Activated naive CD8-positive, alpha-beta T cell treated with anti-CD3 and anti-CD28 coated beads, Interleukin-2, amount 50 U/mL, for 24 hours (primary cell): ENCODE data around the gene DDAH1.
"Not testable (repeated sequence)": the region's sequence is repeated elsewhere in the genome, so short reads cannot be mapped to it uniquely, and the experiment has no call there.

Source experiments
- ATAC-seq: fragments of 150-1000 bp; cut with Tn5 transposase; one replicate; pipeline ENCODE4 v1.10.0; 2021
- DNase-seq: peaks from one replicate; pipeline ENCODE4 v3.0.0; 2021
- H3K27ac Mint-ChIP-seq: one replicate; pipeline ENCODE4 v1.8.0; 2021; ENCODE audit warnings: mild to moderate bottlenecking, mixed read lengths
- H3K27me3 Mint-ChIP-seq: one replicate; pipeline ENCODE4 v1.8.0; 2021; ENCODE audit warnings: mixed read lengths
- H3K36me3 Mint-ChIP-seq: one replicate; pipeline ENCODE4 v1.8.0; 2021; ENCODE audit warnings: low read depth, mixed read lengths
- H3K4me1 Mint-ChIP-seq: one replicate; pipeline ENCODE4 v1.8.0; 2021; ENCODE audit warnings: mixed read lengths
- H3K4me3 Mint-ChIP-seq: one replicate; pipeline ENCODE4 v1.8.0; 2021; ENCODE audit warnings: mild to moderate bottlenecking, moderate library complexity, mixed read lengths
- H3K9me3 Mint-ChIP-seq: one replicate; pipeline ENCODE4 v1.8.0; 2021; ENCODE audit warnings: mixed read lengths

DDAH1 gene

GRCh38 chr1:85356130-85356529 lies 108.8 kb downstream of the DDAH1 start:
- DNase-seq (no peak), ATAC-seq (no peak)
- Mint-ChIP-seq H3K27me3 (no peaks in the 10 kb centered on the region), H3K4me1 (no peaks in the 10 kb centered on the region), H3K9me3 (no peaks in the 10 kb centered on the region), H3K4me3 (no peak overlapping the region), H3K36me3 (no peaks in the 10 kb centered on the region), H3K27ac (no peak overlapping the region)

DNA sequence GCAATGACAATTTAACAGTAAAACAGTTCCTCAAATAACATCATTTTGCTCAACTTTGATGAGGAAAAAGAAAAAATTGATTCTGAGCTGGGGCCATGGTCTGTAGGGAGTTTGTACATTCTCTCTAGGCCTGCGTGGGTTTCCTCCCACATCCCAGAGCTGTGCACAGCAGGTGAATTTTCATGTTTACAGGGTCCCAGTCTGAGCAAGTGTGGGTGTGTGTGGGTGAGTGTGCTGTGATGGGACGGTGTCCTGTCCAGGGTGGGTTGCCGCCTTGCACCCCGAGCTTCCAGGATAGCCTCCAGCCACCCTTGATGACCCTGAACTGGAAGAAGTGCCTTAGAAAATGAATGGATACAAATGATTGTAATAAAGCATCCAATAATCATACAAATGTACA lies 112.9 kb downstream of the DDAH1 start:
- Mint-ChIP-seq H3K36me3 (no peaks in the 10 kb centered on the region), H3K4me1 (no peaks in the 10 kb centered on the region), H3K9me3 (no peaks in the 10 kb centered on the region), H3K4me3 (no peak overlapping the region), H3K27me3 (no peaks in the 10 kb centered on the region), H3K27ac (no peak overlapping the region)
- DNase-seq = no peak
- no peak for ATAC-seq

- DNase-seq = no peak
- Mint-ChIP-seq H3K9me3 (no peaks in the 10 kb centered on the region), H3K4me1 (no peaks in the 10 kb centered on the region), H3K4me3 (no peak overlapping the region), H3K36me3 (no peaks in the 10 kb centered on the region), H3K27ac (no peak overlapping the region), H3K27me3 (no peaks in the 10 kb centered on the region)
- no peak for ATAC-seq
Measured at GRCh38 chr1:85351202-85351828, 113.6 kb downstream of the DDAH1 start.

DNA sequence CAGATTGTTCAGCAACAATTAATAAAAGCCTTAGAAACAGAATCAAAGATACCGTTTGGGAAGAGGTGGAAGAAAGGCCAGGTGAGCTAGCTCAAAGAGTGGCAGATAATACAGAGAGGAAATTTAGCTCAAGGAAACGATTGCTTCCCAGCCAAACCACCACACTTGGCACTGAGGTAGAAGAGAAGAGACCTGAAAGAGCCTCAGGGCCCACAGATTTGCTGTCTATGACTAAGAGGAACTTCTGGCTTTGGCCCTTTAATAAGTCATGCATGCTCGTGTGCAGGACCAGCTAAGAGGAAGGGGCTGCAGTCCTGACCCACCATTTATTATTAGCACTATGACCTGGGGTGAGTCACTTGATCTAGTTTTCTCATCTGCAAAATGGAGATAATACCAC lies 115.7 kb downstream of the DDAH1 start:
- no peaks in the 10 kb centered on the region for H3K36me3 Mint-ChIP-seq
- ATAC-seq (no peak), DNase-seq (no peak)
- H3K4me1 Mint-ChIP-seq = no peaks in the 10 kb centered on the region
- H3K27me3 Mint-ChIP-seq = no peaks in the 10 kb centered on the region
- no peak overlapping the region for H3K27ac Mint-ChIP-seq
- H3K4me3 Mint-ChIP-seq = no peak overlapping the region
- H3K9me3 Mint-ChIP-seq = no peaks in the 10 kb centered on the region

GRCh38 chr1:85347908-85348307 lies 117.1 kb downstream of the DDAH1 start:
- Mint-ChIP-seq H3K9me3 (no peaks in the 10 kb centered on the region), H3K4me3 (no peak overlapping the region), H3K27ac (no peak overlapping the region), H3K36me3 (no peaks in the 10 kb centered on the region), H3K4me1 (no peaks in the 10 kb centered on the region), H3K27me3 (peaks cover 3% of the 10 kb centered on the region)
- DNase-seq = no peak
- ATAC-seq = no peak

DNA sequence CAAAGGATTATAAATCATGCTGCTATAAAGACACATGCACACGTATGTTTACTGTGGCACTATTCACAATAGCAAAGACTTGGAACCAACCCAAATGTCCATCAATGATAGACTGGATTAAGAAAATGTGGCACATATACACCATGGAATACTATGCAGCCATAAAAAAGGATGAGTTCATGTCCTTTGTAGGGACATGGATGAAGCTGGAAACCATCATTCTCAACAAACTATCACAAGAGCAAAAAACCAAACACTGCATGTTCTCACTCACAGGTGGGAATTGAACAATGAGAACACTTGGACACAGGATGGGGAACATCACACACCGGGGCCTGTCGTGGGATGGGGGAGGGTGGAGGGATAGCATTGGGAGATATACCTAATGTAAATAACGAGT lies 117.7 kb downstream of the DDAH1 start:
- ATAC-seq, H3K9me3 Mint-ChIP-seq, H3K4me1 Mint-ChIP-seq, H3K4me3 Mint-ChIP-seq, H3K27me3 Mint-ChIP-seq, H3K36me3 Mint-ChIP-seq, H3K27ac Mint-ChIP-seq, DNase-seq: not testable (repeated sequence)

- Mint-ChIP-seq H3K9me3 (no peaks in the 10 kb centered on the region), H3K4me3 (no peak overlapping the region), H3K27ac (no peak overlapping the region), H3K4me1 (no peaks in the 10 kb centered on the region), H3K27me3 (peaks cover 15% of the 10 kb centered on the region), H3K36me3 (no peaks in the 10 kb centered on the region)
- DNase-seq (no peak), ATAC-seq (no peak)
Measured at GRCh38 chr1:85344256-85344694, 120.7 kb downstream of the DDAH1 start.

DNA sequence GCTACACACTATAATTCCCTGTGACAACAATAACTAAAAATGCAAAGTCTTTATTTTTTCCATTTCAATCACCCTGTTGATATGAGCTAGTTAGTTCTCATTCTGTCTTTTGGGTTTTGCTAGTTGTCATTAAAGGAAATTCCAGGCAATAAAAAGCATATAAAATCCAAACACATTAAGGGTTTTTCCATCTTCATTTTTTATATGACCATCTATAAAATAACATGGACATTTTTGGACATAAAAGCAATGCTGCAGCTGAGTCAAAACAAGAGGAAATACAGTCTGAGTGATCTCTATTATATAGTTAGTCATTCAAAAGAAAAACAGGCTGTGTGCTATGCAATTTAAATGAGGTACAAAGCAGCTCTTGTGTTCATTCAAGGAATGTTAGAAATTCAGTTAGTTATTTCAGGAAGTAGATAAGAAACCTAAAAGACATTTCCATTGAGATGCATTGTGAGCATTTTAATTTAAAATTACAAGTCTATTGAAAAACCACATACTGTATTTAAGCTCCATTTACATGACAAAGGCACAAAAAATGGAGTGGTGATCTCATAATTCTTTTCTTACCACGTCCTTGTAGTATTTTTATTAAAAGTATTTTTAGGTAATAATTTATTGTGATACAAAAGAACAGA lies 121.2 kb downstream of the DDAH1 start:
- Mint-ChIP-seq H3K4me1 (no peaks in the 10 kb centered on the region), H3K9me3 (no peaks in the 10 kb centered on the region), H3K27me3 (peaks cover 15% of the 10 kb centered on the region), H3K27ac (no peak overlapping the region), H3K4me3 (no peak overlapping the region), H3K36me3 (no peaks in the 10 kb centered on the region)
- no peak for DNase-seq
- no peak for ATAC-seq

GRCh38 chr1:85343213-85343611 lies 121.7 kb downstream of the DDAH1 start:
- H3K36me3 Mint-ChIP-seq = no peaks in the 10 kb centered on the region
- no peaks in the 10 kb centered on the region for H3K9me3 Mint-ChIP-seq
- H3K4me3 Mint-ChIP-seq = no peak overlapping the region
- ATAC-seq = no peak
- no peaks in the 10 kb centered on the region for H3K4me1 Mint-ChIP-seq
- DNase-seq = no peak
- H3K27me3 Mint-ChIP-seq = peaks cover 15% of the 10 kb centered on the region
- no peak overlapping the region for H3K27ac Mint-ChIP-seq

- Mint-ChIP-seq H3K27ac (no peak overlapping the region), H3K4me1 (no peaks in the 10 kb centered on the region), H3K27me3 (peaks cover 18% of the 10 kb centered on the region), H3K36me3 (no peaks in the 10 kb centered on the region), H3K4me3 (no peak overlapping the region), H3K9me3 (no peaks in the 10 kb centered on the region)
- DNase-seq = no peak
- ATAC-seq = no peak
Measured at GRCh38 chr1:85342207-85342606, 122.8 kb downstream of the DDAH1 start.

DNA sequence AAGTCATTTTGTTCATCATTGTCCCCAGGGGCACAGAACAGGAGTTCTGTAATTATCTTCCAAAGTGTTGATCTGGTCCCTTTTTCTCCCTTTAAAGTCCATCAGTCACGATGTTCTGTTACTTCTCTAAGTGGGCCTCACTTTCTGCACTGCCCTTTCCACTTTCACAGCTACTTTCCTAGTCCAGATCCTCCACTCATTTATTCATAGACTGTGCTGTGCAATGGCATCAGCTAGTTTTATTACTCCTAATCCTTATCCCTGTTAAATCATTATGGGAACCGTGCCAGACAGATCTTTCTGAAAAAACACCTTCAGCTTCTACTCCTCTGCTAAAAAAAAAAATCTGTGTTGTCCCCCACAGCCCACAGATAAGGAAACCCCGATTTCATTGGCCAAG lies 124.5 kb downstream of the DDAH1 start:
- no peak for DNase-seq
- Mint-ChIP-seq H3K9me3 (no peaks in the 10 kb centered on the region), H3K4me1 (no peaks in the 10 kb centered on the region), H3K27ac (no peak overlapping the region), H3K4me3 (no peak overlapping the region), H3K27me3 (peaks cover 18% of the 10 kb centered on the region), H3K36me3 (no peaks in the 10 kb centered on the region)
- ATAC-seq = no peak

DNA sequence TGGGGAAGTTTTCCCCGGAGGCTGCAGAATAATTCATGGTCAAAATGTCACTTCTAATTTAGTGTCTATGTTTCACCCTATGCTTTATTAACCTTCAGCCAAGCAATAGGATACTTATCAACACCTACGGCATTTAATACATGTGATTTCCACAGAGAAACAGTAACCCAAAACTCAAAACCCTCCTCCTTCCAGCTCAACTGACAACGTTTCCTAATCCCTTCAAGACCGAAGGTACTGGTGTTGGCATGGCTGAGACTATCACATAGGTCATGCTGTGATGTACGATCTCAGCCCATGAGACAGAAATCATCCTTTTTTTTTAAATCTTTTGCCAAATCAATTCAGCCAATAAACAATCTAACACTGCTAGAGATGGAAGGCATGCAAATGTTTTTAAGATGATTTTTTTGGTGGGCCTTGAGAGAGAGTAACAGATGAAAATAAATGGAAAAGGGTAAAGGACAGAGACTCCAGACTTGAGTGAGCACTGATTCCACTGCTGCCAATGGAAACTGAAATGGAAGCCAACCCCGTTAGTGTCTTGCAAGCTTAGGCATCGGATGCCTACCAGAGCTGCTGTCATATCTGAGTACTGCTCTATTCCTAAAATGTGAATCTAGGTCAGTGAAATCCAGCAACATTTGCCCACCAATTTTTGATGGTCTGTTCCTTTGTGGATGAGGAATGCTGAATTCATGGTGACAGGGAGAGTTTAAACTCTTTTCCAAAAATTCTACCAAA lies 125.1 kb downstream of the DDAH1 start:
- DNase-seq (no peak), ATAC-seq (no peak)
- Mint-ChIP-seq H3K4me3 (no peak overlapping the region), H3K9me3 (no peaks in the 10 kb centered on the region), H3K36me3 (no peaks in the 10 kb centered on the region), H3K27ac (no peak overlapping the region), H3K4me1 (peaks cover 2% of the 10 kb centered on the region), H3K27me3 (peaks cover 18% of the 10 kb centered on the region)

DNA sequence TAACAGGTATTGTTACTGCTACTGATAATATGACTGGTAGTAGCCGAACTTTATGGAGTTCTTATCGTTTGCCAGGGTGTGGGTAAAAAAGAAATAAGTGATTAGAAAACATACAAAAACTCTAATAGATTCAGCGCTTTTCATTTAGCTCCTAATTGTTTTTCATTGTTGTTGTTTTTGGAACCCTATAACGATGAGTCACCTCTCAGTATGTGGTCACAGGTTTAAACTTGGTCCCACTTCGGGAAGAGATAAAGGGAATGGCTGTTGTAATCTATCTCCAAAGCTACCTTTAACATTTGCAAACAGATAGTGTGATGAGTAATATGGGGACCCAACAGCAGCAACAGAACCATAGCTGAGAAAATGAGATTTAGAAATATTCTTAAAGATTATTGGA lies 125.9 kb downstream of the DDAH1 start:
- peaks cover 2% of the 10 kb centered on the region for H3K9me3 Mint-ChIP-seq
- no peaks in the 10 kb centered on the region for H3K36me3 Mint-ChIP-seq
- ATAC-seq (no peak), DNase-seq (no peak)
- H3K4me3 Mint-ChIP-seq = no peak overlapping the region
- peaks cover 18% of the 10 kb centered on the region for H3K27me3 Mint-ChIP-seq
- peaks cover 8% of the 10 kb centered on the region for H3K4me1 Mint-ChIP-seq
- H3K27ac Mint-ChIP-seq = no peak overlapping the region

DNA sequence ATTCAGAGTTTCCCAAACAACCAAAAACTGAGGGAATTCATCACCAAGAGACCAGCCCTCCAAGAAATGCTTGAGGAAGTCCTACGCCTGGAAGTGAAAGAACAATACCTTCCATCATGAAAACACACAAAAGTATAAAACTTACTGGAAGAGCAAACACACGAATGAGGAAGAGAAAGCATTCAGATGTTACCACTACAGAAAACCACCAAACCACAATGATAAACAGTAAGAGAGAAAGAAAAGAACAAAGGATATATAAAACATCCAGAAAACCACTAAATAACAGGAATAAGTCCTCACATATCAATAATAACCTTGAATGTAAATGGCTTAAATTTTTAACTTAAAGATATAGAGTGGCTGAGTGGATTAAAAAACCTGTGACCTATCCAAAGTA lies 130.0 kb downstream of the DDAH1 start:
- H3K27me3 Mint-ChIP-seq = peaks cover 20% of the 10 kb centered on the region
- H3K9me3 Mint-ChIP-seq = peaks cover 18% of the 10 kb centered on the region
- H3K4me1 Mint-ChIP-seq = peaks cover 9% of the 10 kb centered on the region
- no peak overlapping the region for H3K4me3 Mint-ChIP-seq
- no peak overlapping the region for H3K27ac Mint-ChIP-seq
- ATAC-seq (no peak), DNase-seq (no peak)
- H3K36me3 Mint-ChIP-seq = peaks cover 3% of the 10 kb centered on the region

- H3K9me3 Mint-ChIP-seq = peaks cover 18% of the 10 kb centered on the region
- ATAC-seq = no peak
- peaks cover 26% of the 10 kb centered on the region for H3K27me3 Mint-ChIP-seq
- H3K27ac Mint-ChIP-seq = no peak overlapping the region
- no peak for DNase-seq
- peaks cover 9% of the 10 kb centered on the region for H3K4me1 Mint-ChIP-seq
- no peak overlapping the region for H3K4me3 Mint-ChIP-seq
- peaks cover 3% of the 10 kb centered on the region for H3K36me3 Mint-ChIP-seq
Measured at GRCh38 chr1:85333186-85333585, 131.8 kb downstream of the DDAH1 start.
